GM23248 (cell line): Measurements from ENCODE around the gene NAALADL2. TPM values are rescaled to one million over a fixed set of nuclear protein-coding genes. Genes with fewer than 3 reads are reported as not detected.
A peak's percentile ranks its signal among the peaks of the same experiment; 100 is the strongest.

Experiments used
- DNase-seq: peaks from one replicate; pipeline ENCODE4 v3.0.0-alpha.2; 2015
- H2AFZ ChIP-seq: fragments of 200-600 bp; sonication (generic); 2 replicates; pipeline ENCODE4 v1.6.1; 2016; ENCODE audit warnings: antibody characterized with exemption
- H3F3A ChIP-seq: fragments of 200-600 bp; sonication (generic); 2 replicates; pipeline ENCODE4 v1.6.1; 2016; ENCODE audit warnings: mild to moderate bottlenecking, antibody characterized with exemption, mixed run types; ENCODE audit not compliant: insufficient read depth
- H3K27ac ChIP-seq: fragments of 200-600 bp; sonication (generic); 2 replicates; pipeline ENCODE4 v1.5.1; 2016; ENCODE audit warnings: mild to moderate bottlenecking
- H3K27me3 ChIP-seq: fragments of 200-600 bp; sonication (generic); replicated peaks from 2 replicates; pipeline ENCODE4 v1.6.1; 2016; ENCODE audit warnings: mild to moderate bottlenecking; ENCODE audit not compliant: insufficient read depth
- H3K36me3 ChIP-seq: fragments of 200-600 bp; sonication (generic); 2 replicates; pipeline ENCODE4 v1.6.1; 2016; ENCODE audit warnings: low read depth, mild to moderate bottlenecking
- H3K4me1 ChIP-seq: fragments of 200-600 bp; sonication (generic); 2 replicates; pipeline ENCODE4 v1.6.1; 2016; ENCODE audit warnings: mild to moderate bottlenecking; ENCODE audit not compliant: insufficient read depth
- H3K4me2 ChIP-seq: fragments of 200-600 bp; sonication (generic); one replicate; pipeline ENCODE4 v1.6.1; 2016; ENCODE audit warnings: mild to moderate bottlenecking; ENCODE audit not compliant: unreplicated experiment
- H3K4me3 ChIP-seq: fragments of 200-600 bp; sonication (generic); 2 replicates; pipeline ENCODE4 v1.5.1; 2016; ENCODE audit warnings: mild to moderate bottlenecking
- H3K79me2 ChIP-seq: fragments of 200-600 bp; sonication (generic); 2 replicates; pipeline ENCODE4 v1.6.1; 2016; ENCODE audit warnings: mild to moderate bottlenecking; ENCODE audit not compliant: insufficient read depth
- H3K9ac ChIP-seq: fragments of 200-600 bp; sonication (generic); 2 replicates; pipeline ENCODE4 v1.6.1; 2016; ENCODE audit warnings: mild to moderate bottlenecking
- H3K9me2 ChIP-seq: fragments of 200-600 bp; sonication (generic); 2 replicates; pipeline ENCODE4 v1.6.1; 2016; ENCODE audit warnings: mixed run types, mild to moderate bottlenecking, moderate library complexity; ENCODE audit not compliant: insufficient read depth
- H3K9me3 ChIP-seq: fragments of 200-600 bp; sonication (generic); one replicate; pipeline ENCODE4 v1.6.1; 2017; ENCODE audit warnings: low read depth
- H4K20me1 ChIP-seq: fragments of 200-600 bp; sonication (generic); 2 replicates; pipeline ENCODE4 v1.6.0; 2016; ENCODE audit not compliant: insufficient read depth
- EZH2 ChIP-seq: fragments of 200-600 bp; sonication (generic); IDR thresholded peaks from 2 replicates; pipeline ENCODE4 v1.6.1; 2018; ENCODE audit warnings: antibody characterized with exemption, mild to moderate bottlenecking; ENCODE audit not compliant: insufficient read depth, poor library complexity, severe bottlenecking
- EZH2phosphoT487 ChIP-seq: fragments of 200-600 bp; sonication (generic); IDR thresholded peaks from 2 replicates; pipeline ENCODE4 v1.6.1; 2018; ENCODE audit warnings: antibody characterized with exemption, moderate library complexity, mild to moderate bottlenecking, low read depth; ENCODE audit not compliant: insufficient read depth
- WGBS, 2 experiments: methylation state at CpG; one replicate each; pipeline ENCODE4 v1.1.6; 2015 to 2017; ENCODE audit warnings: low lambda C conversion rate in 2 of 2, low coverage in 1 of 2; ENCODE audit errors: missing lambda C conversion rate in 2 of 2; 5-methylcytosine and 5-hydroxymethylcytosine counted together
- in situ Hi-C: fragments of 300-500 bp; cut with MboI; formaldehyde crosslinking; loops from 2 replicates; pipeline ENCODE4 v1.15.0; 2020
- polyA plus RNA-seq: library from polyadenylated mRNA; unstranded; fragments of >200 nt; fragmentation: Nextera tagmentation; extraction: Ambion mirVana; gene quantifications from 2 replicates; pipeline ENCODE4 v1.2.1, GENCODE V29; 2016
- total RNA-seq: library from RNA; depleted of rRNA; stranded (reverse); fragments of >200 nt; shearing (Covaris generic); gene quantifications from 2 replicates; pipeline ENCODE4 v1.2.3, GENCODE V29; 2014

The NAALADL2 gene
- total and polyA plus RNA-seq, 2 experiments from 2014 or later = 20.5 to 81.0 TPM

- no peak for DNase-seq
- WGBS, 2 experiments = 79 to 81% methylated on average over 6 of the region's 6 CpGs
- in situ Hi-C loops = no loop called here
- H3K36me3 ChIP-seq = 0 out of 2 replicates have a peak, but pooled peaks cover 4% of the 10 kb centered on the region
- no peaks in the 10 kb centered on the region for H3K9me2 ChIP-seq
- no peaks in the 10 kb centered on the region for H3K27me3 ChIP-seq
- H3K79me2 ChIP-seq = no peaks in the 10 kb centered on the region
- no peak overlapping the region for H3K4me2 ChIP-seq
- no peak overlapping the region for H2AFZ ChIP-seq
- H3K4me3 ChIP-seq = no peak overlapping the region
- H3K4me1 ChIP-seq = peaks cover 10% of the 10 kb centered on the region; the same call in 1 of the 2 replicates
- TF ChIP-seq EZH2phosphoT487 = no peak
- no peak for TF ChIP-seq EZH2
- H4K20me1 ChIP-seq = no peaks in the 10 kb centered on the region
- peaks cover 9% of the 10 kb centered on the region; the same call in 1 of the 2 replicates for H3F3A ChIP-seq
- no peak overlapping the region for H3K9ac ChIP-seq
- H3K27ac ChIP-seq = no peak overlapping the region
- no peaks in the 10 kb centered on the region for H3K9me3 ChIP-seq
These were observed 156.0 kb downstream of the NAALADL2 start for GRCh38 chr3:175015056-175015635.

- H4K20me1 ChIP-seq = no peaks in the 10 kb centered on the region
- DNase-seq = no peak
- H3K79me2 ChIP-seq = no peaks in the 10 kb centered on the region
- H2AFZ ChIP-seq = no peak overlapping the region
- H3K4me3 ChIP-seq = no peak overlapping the region
- H3K36me3 ChIP-seq = 0 out of 2 replicates have a peak, but pooled peaks cover 4% of the 10 kb centered on the region
- no peaks in the 10 kb centered on the region for H3K9me3 ChIP-seq
- in situ Hi-C loops = no loop called here
- H3K27ac ChIP-seq = no peak overlapping the region
- 0 out of 2 replicates have a peak, but pooled peaks cover 4% of the 10 kb centered on the region for H3K9me2 ChIP-seq
- H3F3A ChIP-seq = peaks cover 17% of the 10 kb centered on the region; the same call in 1 of the 2 replicates
- H3K4me2 ChIP-seq = no peak overlapping the region
- no peak overlapping the region for H3K9ac ChIP-seq
- no peaks in the 10 kb centered on the region for H3K27me3 ChIP-seq
- WGBS, 2 experiments = 72 to 75% methylated on average over 5 of the region's 5 CpGs
- peaks cover 13% of the 10 kb centered on the region; the same call in 1 of the 2 replicates for H3K4me1 ChIP-seq
- TF ChIP-seq EZH2 (no peak), EZH2phosphoT487 (no peak)
These were observed 160.0 kb downstream of the NAALADL2 start for GRCh38 chr3:175018946-175019727.

- H3K27me3 ChIP-seq = no peaks in the 10 kb centered on the region
- no peak overlapping the region for H3K4me2 ChIP-seq
- peaks cover 17% of the 10 kb centered on the region; the same call in 1 of the 2 replicates for H3F3A ChIP-seq
- WGBS, 2 experiments = 90 to 92% methylated on average over 1 of the region's 1 CpG
- in situ Hi-C loops = no loop called here
- no peaks in the 10 kb centered on the region for H3K36me3 ChIP-seq
- no peaks in the 10 kb centered on the region for H3K9me3 ChIP-seq
- no peak overlapping the region for H3K4me3 ChIP-seq
- DNase-seq = peak; percentile 37
- no peak overlapping the region for H3K27ac ChIP-seq
- no peak overlapping the region for H2AFZ ChIP-seq
- 0 out of 2 replicates have a peak, but pooled peaks cover 4% of the 10 kb centered on the region for H3K9me2 ChIP-seq
- peaks cover 13% of the 10 kb centered on the region; the same call in 1 of the 2 replicates for H3K4me1 ChIP-seq
- no peaks in the 10 kb centered on the region for H4K20me1 ChIP-seq
- no peaks in the 10 kb centered on the region for H3K79me2 ChIP-seq
- no peak overlapping the region for H3K9ac ChIP-seq
- TF ChIP-seq EZH2phosphoT487 (no peak), EZH2 (no peak)
These were observed 161.0 kb downstream of the NAALADL2 start for GRCh38 chr3:175020101-175020500.

GRCh38 chr3:175029828-175030227 lies 170.7 kb downstream of the NAALADL2 start:
- no peaks in the 10 kb centered on the region for H3K4me1 ChIP-seq
- 77 to 82% methylated on average over 2 of the region's 2 CpGs for WGBS, 2 experiments
- H3K9me3 ChIP-seq = no peaks in the 10 kb centered on the region
- TF ChIP-seq EZH2phosphoT487 (no peak), EZH2 (no peak)
- H3K27ac ChIP-seq = no peak overlapping the region
- in situ Hi-C loops = no loop called here
- H3K4me2 ChIP-seq = no peak overlapping the region
- H3K79me2 ChIP-seq = no peaks in the 10 kb centered on the region
- H3K27me3 ChIP-seq = no peaks in the 10 kb centered on the region
- H3F3A ChIP-seq = no peaks in the 10 kb centered on the region
- no peaks in the 10 kb centered on the region for H4K20me1 ChIP-seq
- DNase-seq = no peak
- no peak overlapping the region for H3K4me3 ChIP-seq
- no peak overlapping the region for H3K9ac ChIP-seq
- H3K36me3 ChIP-seq = no peaks in the 10 kb centered on the region
- no peak overlapping the region for H2AFZ ChIP-seq
- H3K9me2 ChIP-seq = no peaks in the 10 kb centered on the region
